ENCODE measurements around the gene RNF113B. TPM values are rescaled to one million over a fixed set of nuclear protein-coding genes. Genes with fewer than 3 reads are reported as not detected.

RNF113B gene
- total RNA-seq, 2 experiments from 2014 or later = not detected

DNA sequence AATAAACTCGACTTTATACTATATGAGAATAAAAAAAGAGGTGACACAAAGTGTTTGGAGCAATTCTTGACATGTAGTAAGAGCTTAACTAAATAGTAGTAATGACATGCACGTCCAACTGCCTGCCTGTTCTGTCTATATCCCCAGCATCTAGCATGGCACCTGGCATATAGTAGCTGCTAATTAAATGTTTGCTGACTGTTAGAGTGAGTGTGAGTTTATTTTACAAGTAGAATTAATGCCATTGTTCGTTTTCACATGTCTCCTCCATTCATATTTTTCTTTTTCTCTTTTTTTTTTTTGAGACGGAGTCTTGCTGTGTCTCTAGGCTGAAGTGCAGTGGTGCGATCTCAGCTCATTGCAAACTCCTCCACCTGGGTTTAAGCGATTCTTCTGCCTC lies 38.4 kb upstream of the RNF113B start:
- DNase-seq (no peak), ATAC-seq (no peak)
- H3K36me3 Mint-ChIP-seq = no peaks in the 10 kb centered on the region
- no peak overlapping the region for H3K4me3 Mint-ChIP-seq
- no peak overlapping the region for H3K27ac Mint-ChIP-seq
- CTCF ChIA-PET = no interaction called here
- H3K4me1 Mint-ChIP-seq = no peaks in the 10 kb centered on the region
- no peaks in the 10 kb centered on the region for H3K27me3 Mint-ChIP-seq
- H3K9me3 Mint-ChIP-seq (ENCODE audit: low read depth) = no peaks in the 10 kb centered on the region

DNA sequence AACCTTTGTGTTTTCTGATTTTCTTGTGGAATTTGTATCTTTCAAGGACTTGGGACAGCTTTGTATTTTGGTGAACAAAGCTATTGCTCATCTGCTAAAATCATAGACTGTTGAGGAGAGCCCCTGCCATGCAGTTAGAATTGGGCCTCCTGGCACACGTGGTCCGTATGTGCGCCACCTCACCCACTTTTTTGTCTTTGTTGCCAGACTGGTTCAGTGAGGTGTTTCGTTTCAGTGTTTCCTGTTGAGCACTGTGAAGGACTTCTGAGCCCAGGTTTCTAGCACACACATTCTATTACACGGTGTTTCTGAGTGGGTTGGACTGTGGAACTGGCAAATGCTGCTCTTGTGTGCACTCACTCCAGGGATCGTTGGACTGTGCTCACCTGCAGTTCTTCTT lies 37.6 kb upstream of the RNF113B start:
- CTCF ChIA-PET = no interaction called here
- Mint-ChIP-seq H3K27me3 (no peaks in the 10 kb centered on the region), H3K4me3 (no peak overlapping the region), H3K4me1 (no peaks in the 10 kb centered on the region), H3K9me3 (ENCODE audit: low read depth) (no peaks in the 10 kb centered on the region), H3K27ac (no peak overlapping the region), H3K36me3 (no peaks in the 10 kb centered on the region)
- no peak for DNase-seq
- ATAC-seq = no peak

DNA sequence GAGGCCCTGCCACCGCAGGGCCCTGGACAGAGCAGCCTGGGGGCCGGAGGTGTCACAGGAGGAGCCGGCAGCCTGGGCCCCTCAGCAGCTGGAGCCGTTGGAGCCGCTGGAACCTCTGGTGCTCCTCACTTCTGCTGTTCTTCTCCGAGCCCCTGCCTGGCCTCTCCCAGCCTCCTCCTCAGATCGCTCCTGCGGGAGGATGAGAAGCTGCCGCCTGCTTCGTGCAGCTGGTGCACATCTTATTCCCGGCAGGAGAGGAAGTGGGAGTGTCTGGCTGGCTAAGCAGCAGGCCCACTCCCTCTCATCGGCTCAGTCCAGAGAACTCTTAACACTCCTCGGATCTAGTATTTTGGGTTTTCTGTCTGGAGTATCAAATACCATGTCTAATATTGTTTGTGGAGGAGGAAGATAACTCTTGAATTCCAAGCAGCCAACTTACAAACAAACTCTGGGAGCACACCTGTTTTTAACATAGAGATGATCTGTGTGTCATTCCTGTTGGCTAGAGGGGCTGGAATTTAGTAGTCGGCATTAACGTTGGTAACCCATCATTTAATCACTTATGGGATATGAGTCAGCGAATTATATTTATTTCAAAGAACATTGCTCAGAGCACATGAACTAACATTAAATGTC lies 37.1 kb upstream of the RNF113B start:
- H3K27ac Mint-ChIP-seq = no peak overlapping the region
- no peak for DNase-seq
- no peaks in the 10 kb centered on the region for H3K9me3 Mint-ChIP-seq (ENCODE audit: low read depth)
- H3K4me1 Mint-ChIP-seq = no peaks in the 10 kb centered on the region
- ATAC-seq = no peak
- H3K36me3 Mint-ChIP-seq = no peaks in the 10 kb centered on the region
- no peak overlapping the region for H3K4me3 Mint-ChIP-seq
- CTCF ChIA-PET = no interaction called here
- no peaks in the 10 kb centered on the region for H3K27me3 Mint-ChIP-seq

DNA sequence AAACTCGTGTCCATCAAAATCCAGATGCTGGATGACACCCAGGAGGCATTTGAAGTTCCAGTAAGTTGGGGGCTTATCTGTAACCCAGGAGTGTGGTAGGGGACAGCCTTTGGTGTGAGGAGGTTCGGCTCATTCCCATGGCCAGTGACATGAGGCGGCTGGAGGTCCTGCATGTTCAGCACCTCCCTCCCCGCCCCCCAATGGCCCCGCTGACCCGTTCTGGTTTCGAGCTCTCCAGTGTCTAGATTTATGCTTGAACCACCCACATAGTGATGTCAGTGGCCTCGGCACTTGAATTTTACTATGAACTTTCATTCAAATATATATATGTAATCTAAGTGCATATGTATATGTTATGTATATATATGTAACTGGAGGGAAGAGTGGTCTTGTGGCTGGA lies 36.3 kb upstream of the RNF113B start:
- no peak for DNase-seq
- CTCF ChIA-PET = no interaction called here
- H3K4me1 Mint-ChIP-seq = no peaks in the 10 kb centered on the region
- H3K27ac Mint-ChIP-seq = no peak overlapping the region
- no peaks in the 10 kb centered on the region for H3K27me3 Mint-ChIP-seq
- H3K36me3 Mint-ChIP-seq = no peaks in the 10 kb centered on the region
- H3K4me3 Mint-ChIP-seq = no peak overlapping the region
- H3K9me3 Mint-ChIP-seq (ENCODE audit: low read depth) = no peaks in the 10 kb centered on the region
- ATAC-seq = no peak

DNA sequence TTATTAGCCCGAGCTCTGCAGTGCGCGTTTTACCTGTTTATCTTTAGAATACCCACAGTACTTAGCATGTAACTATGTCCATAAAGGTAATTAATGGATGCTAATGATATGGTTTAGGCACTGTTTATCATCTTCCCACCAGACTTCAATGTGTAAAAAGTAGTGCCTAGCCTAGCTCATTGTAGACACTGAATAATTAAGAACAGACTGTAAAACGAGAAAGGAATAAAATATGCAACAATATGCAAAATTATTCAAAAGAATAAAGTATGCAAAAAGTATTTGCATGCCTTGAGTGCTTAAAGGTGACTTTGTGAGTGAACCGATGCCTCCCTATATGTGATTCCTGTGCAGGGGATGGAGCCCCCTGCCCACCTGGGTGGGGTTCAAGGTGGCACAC lies 35.7 kb upstream of the RNF113B start:
- no peaks in the 10 kb centered on the region for H3K4me1 Mint-ChIP-seq
- ATAC-seq (no peak), DNase-seq (no peak)
- no peaks in the 10 kb centered on the region for H3K9me3 Mint-ChIP-seq (ENCODE audit: low read depth)
- H3K27me3 Mint-ChIP-seq = no peaks in the 10 kb centered on the region
- CTCF ChIA-PET = no interaction called here
- H3K36me3 Mint-ChIP-seq = no peaks in the 10 kb centered on the region
- H3K4me3 Mint-ChIP-seq = no peak overlapping the region
- no peak overlapping the region for H3K27ac Mint-ChIP-seq

DNA sequence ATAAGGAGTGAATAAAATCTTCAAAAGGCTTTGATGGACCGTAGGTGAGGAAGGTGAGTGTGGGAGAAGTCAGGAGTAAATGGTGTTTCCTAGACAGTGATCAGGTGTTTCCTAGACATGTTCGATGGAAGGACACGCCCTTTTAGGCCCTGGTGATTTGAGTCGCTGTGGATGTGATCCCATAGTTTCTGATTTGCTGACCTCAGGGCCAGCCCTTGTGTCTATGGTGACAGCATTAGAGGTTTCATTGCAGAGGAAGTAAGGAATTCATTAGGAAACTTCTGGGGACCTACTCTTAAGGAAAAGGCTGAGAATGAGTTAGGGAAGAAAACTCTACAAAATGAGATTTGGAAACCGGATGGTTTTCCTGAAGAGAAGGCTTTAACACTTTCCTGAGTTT lies 31.5 kb upstream of the RNF113B start:
- CTCF ChIA-PET = no interaction called here
- Mint-ChIP-seq H3K27me3 (peaks cover 2% of the 10 kb centered on the region), H3K27ac (no peak overlapping the region), H3K4me3 (no peak overlapping the region), H3K4me1 (no peaks in the 10 kb centered on the region), H3K36me3 (no peaks in the 10 kb centered on the region), H3K9me3 (ENCODE audit: low read depth) (no peaks in the 10 kb centered on the region)
- no peak for DNase-seq
- no peak for ATAC-seq

DNA sequence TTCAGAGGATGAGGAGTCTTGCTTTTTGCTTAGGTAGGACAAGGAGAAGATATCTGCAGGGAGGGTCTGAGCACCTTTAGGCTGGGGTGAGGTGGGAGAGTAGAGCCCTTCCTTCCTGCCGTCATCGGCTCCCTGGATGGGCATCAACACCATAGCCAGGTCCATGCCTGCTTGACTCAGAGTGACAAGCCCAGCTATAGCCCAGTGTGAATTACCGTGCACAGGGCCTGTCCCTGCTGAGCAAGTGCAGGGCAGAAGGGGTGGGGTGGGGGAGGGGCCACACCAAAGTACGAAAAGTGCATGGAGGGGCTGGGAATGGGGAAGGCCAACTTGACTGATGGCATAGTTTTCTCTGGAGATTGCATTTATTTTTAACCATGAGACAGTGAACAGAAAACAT lies 30.3 kb upstream of the RNF113B start:
- Mint-ChIP-seq H3K27ac (no peak overlapping the region), H3K4me1 (no peaks in the 10 kb centered on the region), H3K27me3 (peaks cover 2% of the 10 kb centered on the region), H3K9me3 (ENCODE audit: low read depth) (no peaks in the 10 kb centered on the region), H3K4me3 (no peak overlapping the region), H3K36me3 (no peaks in the 10 kb centered on the region)
- CTCF ChIA-PET = no interaction called here
- ATAC-seq (no peak), DNase-seq (no peak)

DNA sequence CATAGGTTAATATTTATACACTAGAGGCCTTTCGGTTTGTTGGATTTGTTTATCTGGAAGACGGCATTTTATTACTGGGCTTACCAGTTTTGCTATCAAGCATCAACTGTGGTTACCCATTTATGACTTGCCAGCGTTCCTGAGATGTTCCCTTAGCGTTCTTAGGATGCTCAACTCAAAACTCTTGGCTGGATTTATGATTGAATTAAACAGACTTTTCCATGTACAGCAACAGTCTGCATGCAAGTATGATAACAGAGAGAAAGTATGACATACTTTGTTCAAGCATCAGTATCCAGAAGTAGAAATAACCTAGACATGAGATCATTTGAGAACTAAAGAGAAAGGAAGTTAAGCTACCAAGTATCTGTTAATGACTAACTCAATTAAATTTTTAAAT lies 29.9 kb upstream of the RNF113B start:
- Mint-ChIP-seq H3K27ac (no peak overlapping the region), H3K27me3 (peaks cover 2% of the 10 kb centered on the region), H3K9me3 (ENCODE audit: low read depth) (no peaks in the 10 kb centered on the region), H3K4me3 (no peak overlapping the region), H3K4me1 (no peaks in the 10 kb centered on the region), H3K36me3 (no peaks in the 10 kb centered on the region)
- ATAC-seq (no peak), DNase-seq (no peak)
- CTCF ChIA-PET = no interaction called here

DNA sequence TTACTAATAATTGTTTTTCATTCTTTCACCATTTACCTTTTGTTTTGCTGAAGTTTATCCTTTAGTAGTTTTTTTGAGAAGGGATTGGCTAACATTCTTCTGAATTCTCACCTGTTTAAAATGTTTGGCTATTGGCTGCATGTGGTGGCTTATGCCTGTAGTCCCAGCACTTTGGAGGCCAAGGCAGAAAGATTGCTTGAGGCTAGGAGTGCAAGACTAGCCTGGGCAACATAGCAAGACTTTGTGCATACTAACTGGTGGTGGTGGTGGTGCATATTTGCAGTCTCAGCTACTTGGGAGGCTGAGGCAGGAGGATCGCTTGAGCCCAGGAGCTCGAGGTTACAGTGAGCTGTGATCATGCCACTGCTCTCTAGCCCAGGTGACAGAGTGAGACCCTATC lies 27.5 kb upstream of the RNF113B start:
- ATAC-seq = no peak
- CTCF ChIA-PET = no interaction called here
- H3K36me3 Mint-ChIP-seq = no peaks in the 10 kb centered on the region
- no peak overlapping the region for H3K27ac Mint-ChIP-seq
- peaks cover 6% of the 10 kb centered on the region for H3K27me3 Mint-ChIP-seq
- H3K4me3 Mint-ChIP-seq = no peak overlapping the region
- H3K9me3 Mint-ChIP-seq (ENCODE audit: low read depth) = no peaks in the 10 kb centered on the region
- DNase-seq = no peak
- no peaks in the 10 kb centered on the region for H3K4me1 Mint-ChIP-seq

DNA sequence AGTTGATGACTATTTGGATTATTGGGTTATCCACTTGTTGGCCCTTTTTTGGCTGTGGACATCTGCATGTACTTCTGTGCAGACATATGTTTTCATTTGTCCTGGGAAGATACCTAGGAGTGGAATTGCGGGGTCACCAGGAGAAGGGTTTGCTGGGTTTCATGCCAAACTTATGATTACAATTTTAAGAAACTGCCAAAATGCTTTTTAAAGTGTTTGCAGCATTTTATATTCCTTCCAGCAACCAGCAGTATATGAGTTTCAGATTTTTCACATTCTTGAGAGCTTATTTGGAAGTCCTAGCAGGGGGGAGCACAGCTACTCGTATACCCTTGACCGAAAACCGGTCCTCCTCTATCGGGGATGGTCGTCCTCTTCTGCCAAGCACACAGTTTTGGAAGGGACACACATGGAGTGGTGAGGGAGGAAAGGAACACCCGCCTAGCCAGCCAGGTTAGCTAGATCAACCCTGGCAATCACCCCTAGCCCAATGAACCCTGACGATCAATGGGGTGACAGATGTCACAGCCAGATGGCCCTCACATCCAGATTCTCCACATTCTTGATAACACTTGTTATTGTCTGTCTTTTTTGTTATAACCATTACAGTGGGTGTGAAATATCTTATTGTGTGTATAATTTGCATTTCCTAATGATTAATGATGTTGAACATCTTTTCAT lies 26.7 kb upstream of the RNF113B start:
- H3K4me3 Mint-ChIP-seq = no peak overlapping the region
- no peak overlapping the region for H3K27ac Mint-ChIP-seq
- no peaks in the 10 kb centered on the region for H3K9me3 Mint-ChIP-seq (ENCODE audit: low read depth)
- CTCF ChIA-PET = no interaction called here
- ATAC-seq (no peak), DNase-seq (no peak)
- no peaks in the 10 kb centered on the region for H3K4me1 Mint-ChIP-seq
- H3K27me3 Mint-ChIP-seq = peaks cover 6% of the 10 kb centered on the region
- H3K36me3 Mint-ChIP-seq = no peaks in the 10 kb centered on the region

DNA sequence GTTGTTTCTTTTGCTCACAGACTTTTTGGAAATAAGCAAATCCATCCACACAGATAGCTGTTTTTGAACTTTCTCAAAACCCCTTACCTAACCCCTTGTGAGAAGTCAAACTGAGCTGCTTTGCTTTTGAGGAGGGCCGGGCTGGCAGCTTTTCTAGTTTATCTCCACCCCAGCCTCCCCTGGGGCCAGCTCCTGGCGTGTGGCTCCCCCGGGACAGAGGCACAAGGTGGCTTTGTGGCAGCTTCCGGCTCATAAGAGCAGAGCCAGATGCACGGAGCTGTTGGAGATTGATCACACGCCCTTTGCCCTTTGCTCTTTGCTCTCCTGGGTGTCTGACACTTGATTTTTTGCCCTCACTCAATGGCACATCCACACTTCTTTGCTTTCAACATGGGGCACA lies 24.9 kb upstream of the RNF113B start:
- Mint-ChIP-seq H3K27me3 (peaks cover 6% of the 10 kb centered on the region), H3K36me3 (no peaks in the 10 kb centered on the region), H3K9me3 (ENCODE audit: low read depth) (no peaks in the 10 kb centered on the region), H3K27ac (no peak overlapping the region), H3K4me1 (no peaks in the 10 kb centered on the region), H3K4me3 (no peak overlapping the region)
- CTCF ChIA-PET = no interaction called here
- ATAC-seq (no peak), DNase-seq (no peak)

DNA sequence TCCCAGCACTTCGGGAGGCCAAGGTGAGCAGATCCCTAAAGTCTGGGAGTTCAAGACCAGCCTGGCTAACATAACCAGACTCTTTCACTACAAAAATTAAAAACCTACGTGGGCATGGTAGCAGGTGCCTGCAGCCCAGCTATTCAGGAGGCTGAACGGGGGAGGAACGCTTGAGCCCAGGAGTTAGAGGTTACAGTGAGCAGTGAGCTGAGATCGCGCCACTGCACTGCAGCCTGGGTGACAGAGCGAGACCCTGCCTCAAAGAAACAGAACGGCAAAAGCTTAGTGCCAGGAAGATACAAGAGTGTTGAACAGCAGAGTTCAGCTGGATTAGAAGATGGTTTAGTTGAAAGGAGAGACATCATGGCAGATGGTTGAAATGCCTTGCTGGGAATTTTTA lies 24.1 kb upstream of the RNF113B start:
- Mint-ChIP-seq H3K27me3 (peaks cover 6% of the 10 kb centered on the region), H3K27ac (no peak overlapping the region), H3K36me3 (no peaks in the 10 kb centered on the region), H3K9me3 (ENCODE audit: low read depth) (no peaks in the 10 kb centered on the region), H3K4me1 (no peaks in the 10 kb centered on the region), H3K4me3 (no peak overlapping the region)
- DNase-seq (no peak), ATAC-seq (no peak)
- CTCF ChIA-PET = no interaction called here

DNA sequence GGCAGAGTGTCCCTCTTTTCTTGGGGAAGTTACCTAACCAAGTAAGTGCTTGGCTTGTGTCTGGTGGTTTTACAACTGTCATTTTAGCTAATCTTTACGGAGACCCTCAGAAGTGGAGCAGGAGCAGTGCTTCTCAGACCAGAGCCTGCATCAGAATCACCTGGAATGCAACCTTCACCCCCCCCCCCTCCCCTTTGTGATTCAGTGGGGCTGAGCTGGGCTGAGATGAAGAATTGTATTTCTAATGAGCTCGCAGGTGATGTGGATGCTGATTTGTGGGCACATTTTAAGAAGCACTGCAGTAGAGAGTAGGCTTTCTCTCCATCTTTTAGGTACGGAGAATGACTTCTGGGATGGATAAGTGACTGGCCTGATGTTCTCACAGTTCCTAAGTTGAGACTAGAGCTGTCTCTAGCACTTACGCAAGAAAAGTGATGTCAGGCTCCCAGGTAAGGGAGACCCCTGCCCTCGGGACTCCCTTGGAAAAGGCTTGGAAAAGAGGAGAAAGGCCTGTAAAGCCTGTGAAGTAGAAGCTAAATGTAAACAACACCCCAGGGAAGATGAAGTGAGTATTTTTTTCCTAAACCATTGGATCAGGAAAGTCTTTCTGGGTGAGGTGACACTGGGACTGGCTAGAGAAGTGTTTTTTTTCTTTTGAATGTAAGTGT lies 23.3 kb upstream of the RNF113B start:
- H3K27me3 Mint-ChIP-seq = peaks cover 6% of the 10 kb centered on the region
- no peaks in the 10 kb centered on the region for H3K4me1 Mint-ChIP-seq
- DNase-seq = no peak
- no peak overlapping the region for H3K27ac Mint-ChIP-seq
- no peak for ATAC-seq
- no peaks in the 10 kb centered on the region for H3K36me3 Mint-ChIP-seq
- H3K4me3 Mint-ChIP-seq = no peak overlapping the region
- CTCF ChIA-PET = no interaction called here
- H3K9me3 Mint-ChIP-seq (ENCODE audit: low read depth) = no peaks in the 10 kb centered on the region

DNA sequence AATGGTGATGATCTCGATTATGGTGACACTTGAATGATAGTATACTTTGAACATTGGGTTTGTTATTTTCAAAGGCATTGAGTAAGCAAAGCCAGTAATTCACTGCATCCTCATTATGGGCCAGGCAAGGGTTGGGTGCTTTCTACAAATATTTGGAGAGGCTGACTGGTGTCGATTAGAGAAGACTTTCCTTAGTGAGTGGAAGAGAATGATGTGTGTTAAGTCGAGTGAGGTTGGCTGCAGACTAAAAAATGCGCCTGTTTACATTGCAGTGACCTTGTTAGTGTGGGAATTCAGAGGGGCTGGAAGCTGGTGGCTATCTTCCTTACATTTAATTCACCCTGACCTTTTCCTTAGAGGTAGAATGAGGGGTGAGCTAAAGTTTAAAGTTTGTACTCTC lies 22.4 kb upstream of the RNF113B start:
- no peaks in the 10 kb centered on the region for H3K9me3 Mint-ChIP-seq (ENCODE audit: low read depth)
- ATAC-seq (no peak), DNase-seq (no peak)
- CTCF ChIA-PET = no interaction called here
- no peak overlapping the region for H3K27ac Mint-ChIP-seq
- no peak overlapping the region for H3K4me3 Mint-ChIP-seq
- peaks cover 6% of the 10 kb centered on the region for H3K27me3 Mint-ChIP-seq
- H3K36me3 Mint-ChIP-seq = no peaks in the 10 kb centered on the region
- H3K4me1 Mint-ChIP-seq = no peaks in the 10 kb centered on the region

Measured in activated CD8-positive, alpha-beta memory T cell treated with anti-CD3 and anti-CD28 coated beads, Interleukin-2, amount 10 ng/mL, durations not matched to agents 7 days and 5 days (primary cell).